Fibroblast of skin of left biceps (primary cell): ENCODE measurements around the gene PIK3R4.

ENCODE experiments used
- DNase-seq, 2 experiments: peaks; one replicate each; pipeline ENCODE4 v3.0.0-alpha.2; 2013; ENCODE audit warnings: low read depth in 2 of 2

PIK3R4 gene

GRCh38 chr3:130688697-130689470 is 57.7 kb downstream of the PIK3R4 start:
- no peak for DNase-seq

GRCh38 chr3:130688015-130688688 is 58.5 kb downstream of the PIK3R4 start:
- DNase-seq: no peak

- no peak for DNase-seq
These were observed 59.3 kb downstream of the PIK3R4 start for GRCh38 chr3:130687327-130687726.

GRCh38 chr3:130686833-130687232 is 59.8 kb downstream of the PIK3R4 start:
- DNase-seq: no peak

GRCh38 chr3:130682131-130682530 is 64.5 kb downstream of the PIK3R4 start:
- DNase-seq: no peak

- DNase-seq: no peak
These were observed 67.4 kb downstream of the PIK3R4 start for GRCh38 chr3:130679218-130679617.

- no peak for DNase-seq
These were observed 69.3 kb downstream of the PIK3R4 start for GRCh38 chr3:130677343-130677742.

GRCh38 chr3:130671545-130672312 is 74.9 kb downstream of the PIK3R4 start:
- DNase-seq: no peak

GRCh38 chr3:130669740-130670139 is 76.9 kb downstream of the PIK3R4 start:
- no peak for DNase-seq

- no peak for DNase-seq
These were observed 83.5 kb downstream of the PIK3R4 start for GRCh38 chr3:130663092-130663491.

GRCh38 chr3:130662501-130662996 is 84.1 kb downstream of the PIK3R4 start:
- DNase-seq: no peak

GRCh38 chr3:130661140-130661891 is 85.3 kb downstream of the PIK3R4 start:
- DNase-seq: no peak

- peak; percentile 29 to 30 for DNase-seq
These were observed 86.7 kb downstream of the PIK3R4 start for GRCh38 chr3:130659911-130660310.

GRCh38 chr3:130658678-130659077 is 88.0 kb downstream of the PIK3R4 start:
- DNase-seq: peak; percentile 14 to 20

- DNase-seq: no peak
These were observed 90.0 kb downstream of the PIK3R4 start for GRCh38 chr3:130656627-130657026.

GRCh38 chr3:130654921-130655320 is 91.7 kb downstream of the PIK3R4 start:
- DNase-seq: no peak

GRCh38 chr3:130654091-130654490 is 92.5 kb downstream of the PIK3R4 start:
- no peak for DNase-seq

GRCh38 chr3:130649061-130649654 is 97.5 kb downstream of the PIK3R4 start:
- DNase-seq: no peak

GRCh38 chr3:130648293-130648692 is 98.3 kb downstream of the PIK3R4 start:
- DNase-seq: no peak

- DNase-seq: no peak
These were observed 101.4 kb downstream of the PIK3R4 start for GRCh38 chr3:130645261-130645660.

GRCh38 chr3:130644628-130645253 is 101.9 kb downstream of the PIK3R4 start:
- DNase-seq: no peak
